C4-2B (cell line): ENCODE data around the gene MRPS18A.

Experiments
- ZFX ChIP-seq: fragments of 450-650 bp; IDR thresholded peaks from 2 replicates; pipeline ENCODE4 v1.6.1; 2017
- TF ChIP-seq, protein P1 (sequence below): fragments of 450-650 bp; conservative IDR thresholded peaks from 2 replicates; pipeline ENCODE4 v1.5.1; 2017; ENCODE audit warnings: mild to moderate bottlenecking

DNA sequence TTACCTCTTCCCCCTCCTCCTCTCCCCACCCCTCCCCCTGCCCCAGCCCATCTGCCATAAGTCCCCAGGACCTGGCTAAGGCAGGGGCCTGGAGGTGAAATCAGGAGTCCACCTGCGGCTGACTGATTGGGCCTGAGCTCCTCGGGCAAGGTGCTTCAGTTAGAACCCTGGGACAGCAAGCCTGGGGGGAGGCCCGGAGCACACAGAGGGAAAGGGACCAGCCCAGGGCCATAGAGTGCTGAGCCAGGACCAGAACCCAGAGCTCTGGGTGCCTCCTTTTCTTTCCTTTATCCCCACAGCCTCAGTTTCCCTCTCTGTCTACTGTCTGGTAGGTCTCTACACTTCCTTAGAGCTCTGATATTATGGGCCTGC, 46.7 kb upstream of the MRPS18A start:
- TF ChIP-seq, protein P1, sequence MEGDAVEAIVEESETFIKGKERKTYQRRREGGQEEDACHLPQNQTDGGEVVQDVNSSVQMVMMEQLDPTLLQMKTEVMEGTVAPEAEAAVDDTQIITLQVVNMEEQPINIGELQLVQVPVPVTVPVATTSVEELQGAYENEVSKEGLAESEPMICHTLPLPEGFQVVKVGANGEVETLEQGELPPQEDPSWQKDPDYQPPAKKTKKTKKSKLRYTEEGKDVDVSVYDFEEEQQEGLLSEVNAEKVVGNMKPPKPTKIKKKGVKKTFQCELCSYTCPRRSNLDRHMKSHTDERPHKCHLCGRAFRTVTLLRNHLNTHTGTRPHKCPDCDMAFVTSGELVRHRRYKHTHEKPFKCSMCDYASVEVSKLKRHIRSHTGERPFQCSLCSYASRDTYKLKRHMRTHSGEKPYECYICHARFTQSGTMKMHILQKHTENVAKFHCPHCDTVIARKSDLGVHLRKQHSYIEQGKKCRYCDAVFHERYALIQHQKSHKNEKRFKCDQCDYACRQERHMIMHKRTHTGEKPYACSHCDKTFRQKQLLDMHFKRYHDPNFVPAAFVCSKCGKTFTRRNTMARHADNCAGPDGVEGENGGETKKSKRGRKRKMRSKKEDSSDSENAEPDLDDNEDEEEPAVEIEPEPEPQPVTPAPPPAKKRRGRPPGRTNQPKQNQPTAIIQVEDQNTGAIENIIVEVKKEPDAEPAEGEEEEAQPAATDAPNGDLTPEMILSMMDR, result no peak
- no peak for TF ChIP-seq ZFX
